A549 treated with GW870086 at 1 μM for 4 hours (cell line): ENCODE results near the gene NUP88. TPM values are rescaled to one million over a fixed set of nuclear protein-coding genes. Genes with fewer than 3 reads are reported as not detected.

ENCODE experiments used
- total RNA-seq: library from RNA; stranded (reverse); fragments of 200-300 nt; extraction: Qiagen RNA extraction; gene quantifications from 5 replicates; pipeline ENCODE4 v1.2.3, GENCODE V29; 2022; ENCODE audit warnings: low read depth

The NUP88 gene
- 66.7 to 113 TPM (median 82.9 TPM) in 5 replicates for total RNA-seq

DNA sequence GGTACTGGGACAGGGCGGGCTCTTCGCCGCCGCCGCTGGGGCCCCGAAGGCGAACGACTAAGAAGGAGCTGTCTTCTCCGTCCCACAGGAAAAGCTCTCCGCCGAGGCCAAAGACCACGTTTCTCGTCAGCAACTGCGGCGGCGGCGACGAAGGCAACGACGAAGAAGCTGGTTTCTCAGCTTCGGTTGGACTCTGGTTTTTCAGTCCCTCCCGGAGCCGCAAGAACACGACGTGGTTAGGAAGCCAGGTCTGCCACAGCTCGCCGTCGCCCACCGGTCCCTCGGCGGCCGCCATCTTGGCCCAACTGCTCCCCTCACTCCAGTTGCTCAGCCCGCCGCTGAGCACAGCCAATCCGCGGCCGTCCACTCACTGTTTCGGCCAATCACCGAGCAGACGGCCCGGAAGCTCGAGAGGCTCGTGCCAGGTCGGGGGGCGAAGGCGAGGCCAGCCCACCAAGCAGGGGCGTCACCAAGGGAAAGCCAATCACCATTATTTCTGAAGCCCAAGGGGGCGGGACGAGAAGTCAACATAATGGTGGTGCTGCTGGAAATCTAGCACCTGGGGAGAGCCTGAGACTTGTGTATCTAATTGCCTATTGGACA, at the start of gene NUP88:
NUP88 (minus strand) TSS at position 307 of the 603 bp plus-strand sequence; CDS start at position 295, 12 bp downstream.

GRCh38 chr17:5438716-5439445, 19.4 kb upstream of the NUP88 start, which contains the start of gene C1QBP:
Gene C1QBP (minus strand): TSS chr17:5439155. CDS start chr17:5439073, 82 bp downstream.

GRCh38 chr17:5419959-5420653, 644 bp upstream of the NUP88 start, which contains the start of gene RPAIN:
Gene RPAIN (plus strand): TSS chr17:5420182. CDS start chr17:5420211, 29 bp downstream.

Other genes with a start within 250 kb of the NUP88 start
- gene ZNF594, start 227.8 kb downstream of the NUP88 start, total RNA-seq: 0.99 to 1.7 TPM (median 1.5 TPM) in 5 replicates
- gene SCIMP, start 184.8 kb downstream of the NUP88 start, total RNA-seq: not detected in 5 replicates
- 39.4 to 43.6 TPM (median 40.7 TPM) in 5 replicates for gene RABEP1, start 137.4 kb downstream of the NUP88 start, total RNA-seq
- gene RPAIN, start 520 bp upstream of the NUP88 start, total RNA-seq: 31.4 to 42.7 TPM (median 33.0 TPM) in 5 replicates
- 530 to 590 TPM (median 584 TPM) in 5 replicates for gene C1QBP, start 19.5 kb upstream of the NUP88 start, total RNA-seq
- 23.9 to 31.1 TPM (median 29.1 TPM) in 5 replicates for gene DHX33, start 49.3 kb upstream of the NUP88 start, total RNA-seq
- 83.1 to 117 TPM (median 111 TPM) in 5 replicates for gene DERL2, start 66.5 kb upstream of the NUP88 start, total RNA-seq
- 12.4 to 17.3 TPM (median 16.7 TPM) in 5 replicates for gene MIS12, start 66.9 kb upstream of the NUP88 start, total RNA-seq
- gene NLRP1, start 164.8 kb upstream of the NUP88 start, total RNA-seq: 2.3 to 3.5 TPM (median 2.8 TPM) in 5 replicates